ENCODE data around the gene ADRB2. TPM values are rescaled to one million over a fixed set of nuclear protein-coding genes. Genes with fewer than 3 reads are reported as not detected.

Gene ADRB2
- total RNA-seq, 2 donors from 2014 or later = 7.3 to 7.7 TPM

GRCh38 chr5:148811756-148812155 lies 14.7 kb upstream of the ADRB2 start:
- Histone ChIP-seq H3K4me1 (peaks cover 0 to 22% of the 10 kb centered on the region in 2 donors), H3K27ac (no peak overlapping the region), H3K9me3 (no peaks in the 10 kb centered on the region), H3K36me3 (no peaks in the 10 kb centered on the region), H3K4me3 (no peak overlapping the region), H3K27me3 (no peaks in the 10 kb centered on the region)
- no peak for TF ChIP-seq CTCF (IDR thresholded peaks at IDR 0.05)
- no peak for DNase-seq (ENCODE audit: low spot score)

DNA sequence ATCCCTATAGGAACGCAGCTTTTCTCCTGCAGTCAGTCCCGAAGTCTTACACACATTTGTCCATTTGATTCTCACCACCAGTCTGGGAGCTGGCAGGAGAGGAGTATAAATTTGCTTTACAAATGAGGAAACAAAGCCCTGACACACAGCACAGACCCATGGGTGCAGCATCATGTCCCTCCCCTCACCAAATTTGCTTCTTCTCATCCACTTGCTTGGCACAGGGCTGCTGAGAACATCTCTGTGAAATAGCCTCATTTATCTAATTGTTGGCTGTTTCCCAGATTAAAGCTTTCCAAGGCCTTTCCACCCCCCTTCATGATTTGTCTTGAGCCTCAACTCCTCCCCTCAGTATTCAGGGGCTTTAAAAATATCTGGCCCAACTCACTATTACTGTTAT lies 11.3 kb upstream of the ADRB2 start:
- Histone ChIP-seq H3K4me3 (no peak overlapping the region), H3K36me3 (no peaks in the 10 kb centered on the region), H3K9me3 (no peaks in the 10 kb centered on the region), H3K27me3 (no peaks in the 10 kb centered on the region), H3K4me1 (peaks cover 0 to 4% of the 10 kb centered on the region in 2 donors), H3K27ac (no peak overlapping the region)
- no peak for DNase-seq (ENCODE audit: low spot score)
- no peak for TF ChIP-seq CTCF (IDR thresholded peaks at IDR 0.05)

DNA sequence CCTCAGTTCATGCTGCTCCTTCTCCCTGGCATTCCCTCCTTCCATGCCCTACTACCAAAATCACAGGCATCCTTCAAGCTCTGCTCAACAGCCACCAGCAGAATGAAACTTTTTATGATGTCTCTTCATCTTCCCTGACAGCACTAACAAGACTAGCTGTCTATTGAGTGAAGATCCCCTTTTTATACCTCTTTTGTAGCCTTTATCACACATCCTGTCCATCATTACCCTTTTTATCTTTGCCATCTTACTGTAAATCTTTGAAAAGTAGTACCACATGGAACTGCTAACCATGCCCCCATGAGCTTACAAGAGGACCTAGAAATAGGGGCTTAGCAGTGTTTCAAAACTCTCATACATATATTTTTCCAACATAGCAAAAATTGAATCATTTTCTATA lies 10.8 kb upstream of the ADRB2 start:
- DNase-seq (ENCODE audit: low spot score) = no peak
- no peak overlapping the region for H3K4me3 ChIP-seq
- H3K36me3 ChIP-seq = no peaks in the 10 kb centered on the region
- peaks cover 0 to 4% of the 10 kb centered on the region in 2 donors for H3K4me1 ChIP-seq
- H3K27me3 ChIP-seq = no peaks in the 10 kb centered on the region
- H3K9me3 ChIP-seq = no peaks in the 10 kb centered on the region
- no peak overlapping the region for H3K27ac ChIP-seq
- no peak for TF ChIP-seq CTCF (IDR thresholded peaks at IDR 0.05)

DNA sequence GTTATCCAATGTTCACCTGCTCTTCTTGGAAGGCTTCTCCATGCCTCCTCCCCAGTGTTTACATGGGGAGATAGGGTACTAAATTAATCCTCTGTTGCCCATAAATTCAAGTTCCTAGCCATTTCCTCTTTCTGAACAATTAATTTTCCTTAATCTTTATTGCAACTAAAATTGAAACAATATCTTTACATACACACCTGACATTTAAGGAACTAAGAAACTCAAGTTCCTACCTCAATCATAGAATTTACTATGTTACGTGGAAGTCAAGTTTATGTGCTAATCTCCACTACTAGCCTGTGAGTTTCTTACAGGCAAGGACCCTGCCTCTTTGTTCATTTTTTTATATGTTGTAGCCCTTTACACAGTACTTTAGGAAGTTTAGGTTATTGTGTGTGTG lies 10.1 kb upstream of the ADRB2 start:
- H3K4me3 ChIP-seq = no peak overlapping the region
- H3K36me3 ChIP-seq = no peaks in the 10 kb centered on the region
- H3K27ac ChIP-seq = no peak overlapping the region
- TF ChIP-seq CTCF (IDR thresholded peaks at IDR 0.05) = no peak
- H3K9me3 ChIP-seq = no peaks in the 10 kb centered on the region
- H3K27me3 ChIP-seq = no peaks in the 10 kb centered on the region
- peaks cover 0 to 4% of the 10 kb centered on the region in 2 donors for H3K4me1 ChIP-seq
- DNase-seq (ENCODE audit: low spot score) = no peak

DNA sequence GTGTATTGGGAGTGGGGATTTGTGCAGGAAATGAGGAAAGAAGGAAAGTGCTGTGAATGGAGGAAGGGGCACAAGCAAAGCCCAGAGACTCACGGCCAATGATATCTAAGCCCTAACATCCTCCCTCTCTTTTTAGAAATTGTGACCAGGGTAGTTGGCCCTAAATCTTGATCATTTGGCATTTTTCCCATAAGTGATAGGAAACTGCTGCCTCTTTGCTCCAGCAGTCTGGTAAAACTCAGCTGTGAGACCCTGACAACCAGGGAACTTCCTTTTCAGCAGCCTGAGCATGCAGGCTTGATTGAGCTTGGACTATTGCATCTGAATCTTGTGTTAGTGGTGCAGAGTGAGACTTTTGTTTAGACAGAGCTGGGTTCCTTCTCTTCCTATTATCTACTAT lies 9.6 kb upstream of the ADRB2 start:
- Histone ChIP-seq H3K36me3 (no peaks in the 10 kb centered on the region), H3K9me3 (no peaks in the 10 kb centered on the region), H3K27me3 (no peaks in the 10 kb centered on the region), H3K4me3 (no peak overlapping the region), H3K4me1 (peaks cover 0 to 4% of the 10 kb centered on the region in 2 donors), H3K27ac (no peak overlapping the region)
- DNase-seq (ENCODE audit: low spot score) = no peak
- no peak for TF ChIP-seq CTCF (IDR thresholded peaks at IDR 0.05)

GRCh38 chr5:148817606-148818005 lies 8.8 kb upstream of the ADRB2 start:
- no peak for DNase-seq (ENCODE audit: low spot score)
- Histone ChIP-seq H3K9me3 (no peaks in the 10 kb centered on the region), H3K36me3 (no peaks in the 10 kb centered on the region), H3K27me3 (no peaks in the 10 kb centered on the region), H3K4me1 (peaks cover 0 to 4% of the 10 kb centered on the region in 2 donors), H3K4me3 (no peak overlapping the region), H3K27ac (no peak overlapping the region)
- no peak for TF ChIP-seq CTCF (IDR thresholded peaks at IDR 0.05)
